Measurements from ENCODE around the gene FOSL2. TPM values are rescaled to one million over a fixed set of nuclear protein-coding genes. Genes with fewer than 3 reads are reported as not detected.
"Not testable (repeated sequence)": the region's sequence is repeated elsewhere in the genome, so short reads cannot be mapped to it uniquely, and the experiment has no call there.

Gene FOSL2
- total and polyA plus RNA-seq, 4 donors: 4.5 to 14.2 (median 10.7) TPM

DNA sequence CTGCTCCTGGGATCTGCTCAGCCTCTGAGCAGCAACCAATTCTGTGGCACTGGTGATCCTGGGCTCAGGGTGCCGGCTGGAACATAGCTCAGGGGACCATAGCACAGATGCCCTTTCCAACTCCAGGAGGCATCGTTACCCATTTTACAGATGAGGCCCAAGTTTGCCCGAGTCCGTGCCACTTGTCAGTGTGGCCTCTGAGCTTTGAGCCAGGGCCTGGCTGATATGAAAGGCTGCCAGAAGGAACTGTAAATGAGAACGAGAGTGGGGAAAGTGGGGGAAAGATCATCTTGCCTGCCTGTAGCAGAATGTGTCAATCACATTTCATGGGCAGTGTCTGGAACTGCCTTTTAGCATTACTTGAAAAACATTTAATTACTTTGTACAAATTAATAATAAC is 23.3 kb upstream of the FOSL2 start:
- H3K4me1 ChIP-seq (ENCODE audit: control insufficient read depth, insufficient read depth, low read length): peaks cover 8% of the 10 kb centered on the region
- H3K27me3 ChIP-seq (ENCODE audit: control insufficient read depth, insufficient read depth, low read length): no peaks in the 10 kb centered on the region
- WGBS (ENCODE audit: insufficient coverage): 72% methylated on average over 5 of the region's 5 CpGs
- H3K27ac ChIP-seq (ENCODE audit: low read depth, low read length): no peak overlapping the region
- no peaks in the 10 kb centered on the region for H3K36me3 ChIP-seq (ENCODE audit: control insufficient read depth, insufficient read depth, low read length)
- H3K4me3 ChIP-seq (ENCODE audit: low read depth, low read length): no peak overlapping the region
- DNase-seq (ENCODE audit: low read depth in 4 of 6, low spot score in 6 of 6): no peak
- H3K9me3 ChIP-seq (ENCODE audit: control insufficient read depth, insufficient read depth, low read length): no peaks in the 10 kb centered on the region

DNA sequence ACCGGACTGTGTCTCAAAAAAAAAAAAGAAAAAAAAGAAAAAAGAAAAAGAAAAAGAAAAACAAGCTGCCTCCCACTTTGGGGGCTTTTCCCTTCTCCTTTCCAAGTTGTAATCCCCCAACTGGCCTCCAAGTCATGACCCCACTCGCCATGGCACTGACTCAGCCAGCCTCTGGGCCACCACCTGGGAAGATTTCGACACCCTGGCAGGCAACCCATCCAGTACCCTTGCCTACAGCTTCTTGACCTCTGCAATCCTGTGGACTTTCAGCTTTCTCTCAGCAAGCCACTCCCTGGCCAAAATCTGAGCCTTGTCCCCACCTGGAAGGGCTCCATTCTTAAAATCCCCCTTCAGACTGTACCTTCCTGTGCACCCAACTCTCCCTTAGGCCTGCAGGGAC is 22.3 kb upstream of the FOSL2 start:
- Histone ChIP-seq H3K27ac (ENCODE audit: low read depth, low read length) (no peak overlapping the region), H3K9me3 (ENCODE audit: control insufficient read depth, insufficient read depth, low read length) (no peaks in the 10 kb centered on the region), H3K27me3 (ENCODE audit: control insufficient read depth, insufficient read depth, low read length) (no peaks in the 10 kb centered on the region), H3K4me3 (ENCODE audit: low read depth, low read length) (no peak overlapping the region), H3K36me3 (ENCODE audit: control insufficient read depth, insufficient read depth, low read length) (no peaks in the 10 kb centered on the region), H3K4me1 (ENCODE audit: control insufficient read depth, insufficient read depth, low read length) (peaks cover 3% of the 10 kb centered on the region)
- DNase-seq (ENCODE audit: low read depth in 4 of 6, low spot score in 6 of 6): no peak
- WGBS (ENCODE audit: insufficient coverage): 92% methylated on average over 2 of the region's 3 CpGs

DNA sequence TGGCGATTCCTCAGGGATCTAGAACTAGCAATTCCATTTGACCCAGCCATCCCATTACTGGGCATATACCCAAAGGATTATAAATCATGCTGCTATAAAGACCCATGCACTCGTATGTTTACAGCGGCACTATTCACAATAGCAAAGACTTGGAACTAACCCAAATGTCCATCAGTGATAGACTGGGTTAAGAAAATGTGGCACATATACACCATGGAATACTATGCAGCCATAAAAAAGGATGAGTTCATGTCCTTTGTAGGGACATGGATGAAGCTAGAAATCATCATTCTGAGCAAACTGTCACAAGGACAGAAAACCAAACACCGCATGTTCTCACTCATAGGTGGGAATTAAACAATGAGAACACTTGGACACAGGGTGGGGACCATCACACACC is 20.9 kb upstream of the FOSL2 start:
- H3K9me3 ChIP-seq (ENCODE audit: control insufficient read depth, insufficient read depth, low read length); H3K27ac ChIP-seq (ENCODE audit: low read depth, low read length); H3K27me3 ChIP-seq (ENCODE audit: control insufficient read depth, insufficient read depth, low read length); H3K4me3 ChIP-seq (ENCODE audit: low read depth, low read length); H3K4me1 ChIP-seq (ENCODE audit: control insufficient read depth, insufficient read depth, low read length); H3K36me3 ChIP-seq (ENCODE audit: control insufficient read depth, insufficient read depth, low read length); DNase-seq (ENCODE audit: low read depth in 4 of 6, low spot score in 6 of 6): not testable (repeated sequence)
- WGBS (ENCODE audit: insufficient coverage): no CpG with 5 or more reads among the region's 4 CpGs

DNA sequence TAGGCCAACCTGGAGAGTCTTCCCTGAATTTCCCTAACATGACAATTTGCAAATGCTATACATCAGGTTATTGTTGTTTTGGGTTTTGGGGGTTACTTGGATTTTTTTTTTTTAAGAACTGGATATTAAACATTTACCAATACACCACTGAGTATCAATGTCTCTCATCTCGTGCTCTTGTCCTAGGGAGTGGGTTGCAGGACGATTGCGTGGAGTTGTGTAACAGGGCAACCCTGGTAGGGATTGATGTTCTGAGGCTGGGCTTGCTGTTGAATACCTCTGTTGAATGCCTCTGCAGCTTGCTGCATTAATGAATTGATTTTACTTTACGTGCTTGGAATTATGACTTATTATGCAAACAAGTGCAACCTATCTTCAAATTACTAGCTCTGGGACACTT is 18.8 kb upstream of the FOSL2 start:
- Histone ChIP-seq H3K27ac (ENCODE audit: low read depth, low read length) (no peak overlapping the region), H3K27me3 (ENCODE audit: control insufficient read depth, insufficient read depth, low read length) (no peaks in the 10 kb centered on the region), H3K4me1 (ENCODE audit: control insufficient read depth, insufficient read depth, low read length) (no peaks in the 10 kb centered on the region), H3K4me3 (ENCODE audit: low read depth, low read length) (no peak overlapping the region), H3K9me3 (ENCODE audit: control insufficient read depth, insufficient read depth, low read length) (no peaks in the 10 kb centered on the region), H3K36me3 (ENCODE audit: control insufficient read depth, insufficient read depth, low read length) (no peaks in the 10 kb centered on the region)
- 86% methylated on average over 2 of the region's 4 CpGs for WGBS (ENCODE audit: insufficient coverage)
- DNase-seq (ENCODE audit: low read depth in 4 of 6, low spot score in 6 of 6): no peak

DNA sequence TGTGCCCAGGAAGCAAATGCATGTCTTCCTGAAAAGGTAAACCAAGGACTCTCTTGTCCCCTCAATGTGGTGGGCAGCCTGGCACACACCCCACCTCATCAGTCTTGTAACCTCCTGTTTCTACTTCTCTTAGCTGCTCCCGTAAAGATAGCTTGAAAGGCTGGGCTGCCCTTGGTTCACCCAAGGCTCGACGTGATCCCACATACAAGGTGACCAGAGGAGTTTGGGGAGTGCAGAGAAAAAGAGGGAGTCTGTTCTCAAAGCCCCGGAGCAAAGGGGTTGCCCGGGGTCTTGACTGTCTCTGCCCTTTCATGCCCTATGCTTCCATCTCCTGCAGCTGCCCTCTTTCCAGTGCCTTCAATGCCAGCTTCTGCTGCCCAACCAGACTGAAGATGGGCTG is 18.3 kb upstream of the FOSL2 start:
- 94% methylated on average over 2 of the region's 5 CpGs for WGBS (ENCODE audit: insufficient coverage)
- Histone ChIP-seq H3K27ac (ENCODE audit: low read depth, low read length) (no peak overlapping the region), H3K4me1 (ENCODE audit: control insufficient read depth, insufficient read depth, low read length) (no peaks in the 10 kb centered on the region), H3K36me3 (ENCODE audit: control insufficient read depth, insufficient read depth, low read length) (no peaks in the 10 kb centered on the region), H3K27me3 (ENCODE audit: control insufficient read depth, insufficient read depth, low read length) (no peaks in the 10 kb centered on the region), H3K4me3 (ENCODE audit: low read depth, low read length) (no peak overlapping the region), H3K9me3 (ENCODE audit: control insufficient read depth, insufficient read depth, low read length) (no peaks in the 10 kb centered on the region)
- no peak for DNase-seq (ENCODE audit: low read depth in 4 of 6, low spot score in 6 of 6)

DNA sequence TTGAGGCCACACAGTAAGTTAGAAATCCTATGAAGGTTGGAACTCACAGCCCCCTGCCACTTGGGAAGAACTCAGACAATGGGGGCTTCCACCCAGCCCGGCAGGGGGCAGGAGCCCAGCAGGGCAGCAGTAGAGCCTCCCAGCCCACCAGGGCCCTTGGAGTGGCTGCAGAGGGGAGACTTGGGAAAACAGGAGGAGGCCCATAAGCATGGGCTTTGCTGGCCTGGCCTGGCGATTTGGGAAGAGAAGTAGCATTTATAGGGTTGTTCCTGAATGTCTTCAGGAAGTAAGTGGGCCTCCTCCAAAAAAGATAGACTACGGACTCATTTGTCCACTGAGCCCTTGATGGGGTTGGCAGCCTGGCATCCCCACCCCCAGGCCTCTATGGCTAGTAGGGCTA is 17.4 kb upstream of the FOSL2 start:
- no peaks in the 10 kb centered on the region for H3K36me3 ChIP-seq (ENCODE audit: control insufficient read depth, insufficient read depth, low read length)
- no peaks in the 10 kb centered on the region for H3K27me3 ChIP-seq (ENCODE audit: control insufficient read depth, insufficient read depth, low read length)
- no peak overlapping the region for H3K4me3 ChIP-seq (ENCODE audit: low read depth, low read length)
- no peak overlapping the region for H3K27ac ChIP-seq (ENCODE audit: low read depth, low read length)
- 71% methylated on average over 2 of the region's 3 CpGs for WGBS (ENCODE audit: insufficient coverage)
- H3K9me3 ChIP-seq (ENCODE audit: control insufficient read depth, insufficient read depth, low read length): no peaks in the 10 kb centered on the region
- DNase-seq (ENCODE audit: low read depth in 4 of 6, low spot score in 6 of 6): no peak
- H3K4me1 ChIP-seq (ENCODE audit: control insufficient read depth, insufficient read depth, low read length): no peaks in the 10 kb centered on the region

DNA sequence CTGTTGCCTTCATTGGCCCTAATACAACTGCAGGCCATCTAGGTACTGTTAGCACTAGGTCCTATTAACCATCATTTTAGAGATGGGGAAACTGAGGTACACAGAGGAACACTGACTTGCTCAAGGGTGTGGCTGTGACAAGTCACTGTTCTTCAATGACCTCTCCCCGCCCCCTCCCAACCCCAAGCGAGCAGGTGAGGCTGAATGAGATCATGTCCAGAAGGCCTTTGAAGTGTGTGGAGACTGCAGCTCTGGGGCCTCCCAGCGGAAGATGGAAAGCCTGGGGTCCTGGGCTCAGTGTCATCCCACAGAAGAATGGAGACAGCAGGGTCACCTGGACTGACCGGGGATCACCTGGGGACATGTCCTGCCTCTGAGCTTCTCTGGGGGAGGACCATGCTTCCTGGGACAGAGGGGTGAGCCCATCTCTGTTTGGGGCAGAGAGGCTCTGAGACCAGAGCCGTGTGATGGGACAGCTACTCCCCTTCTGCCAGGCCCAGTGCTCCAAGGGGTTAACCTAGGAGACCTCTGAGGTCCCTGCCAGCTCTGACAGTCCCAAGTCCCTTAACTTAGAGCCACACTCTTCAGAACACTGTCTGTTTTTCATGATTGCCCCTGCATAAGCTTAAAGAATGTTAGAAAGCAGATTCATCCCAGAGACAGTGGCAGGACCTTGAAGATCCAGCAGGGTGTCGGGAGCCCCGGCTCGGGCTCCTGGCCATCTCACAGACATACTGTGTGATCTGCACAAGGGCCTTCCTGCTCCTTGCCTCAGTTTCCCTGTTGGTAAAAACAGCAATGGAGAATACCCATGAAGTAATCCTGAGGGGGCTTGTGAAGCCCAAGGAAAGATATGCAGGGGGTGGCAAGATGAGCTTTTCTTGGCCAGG is 16.7 kb upstream of the FOSL2 start:
- no peak overlapping the region for H3K27ac ChIP-seq (ENCODE audit: low read depth, low read length)
- no peaks in the 10 kb centered on the region for H3K36me3 ChIP-seq (ENCODE audit: control insufficient read depth, insufficient read depth, low read length)
- H3K9me3 ChIP-seq (ENCODE audit: control insufficient read depth, insufficient read depth, low read length): no peaks in the 10 kb centered on the region
- no peaks in the 10 kb centered on the region for H3K27me3 ChIP-seq (ENCODE audit: control insufficient read depth, insufficient read depth, low read length)
- H3K4me1 ChIP-seq (ENCODE audit: control insufficient read depth, insufficient read depth, low read length): no peaks in the 10 kb centered on the region
- no peak overlapping the region for H3K4me3 ChIP-seq (ENCODE audit: low read depth, low read length)
- WGBS (ENCODE audit: insufficient coverage): 86% methylated on average over 6 of the region's 8 CpGs
- no peak for DNase-seq (ENCODE audit: low read depth in 4 of 6, low spot score in 6 of 6)

DNA sequence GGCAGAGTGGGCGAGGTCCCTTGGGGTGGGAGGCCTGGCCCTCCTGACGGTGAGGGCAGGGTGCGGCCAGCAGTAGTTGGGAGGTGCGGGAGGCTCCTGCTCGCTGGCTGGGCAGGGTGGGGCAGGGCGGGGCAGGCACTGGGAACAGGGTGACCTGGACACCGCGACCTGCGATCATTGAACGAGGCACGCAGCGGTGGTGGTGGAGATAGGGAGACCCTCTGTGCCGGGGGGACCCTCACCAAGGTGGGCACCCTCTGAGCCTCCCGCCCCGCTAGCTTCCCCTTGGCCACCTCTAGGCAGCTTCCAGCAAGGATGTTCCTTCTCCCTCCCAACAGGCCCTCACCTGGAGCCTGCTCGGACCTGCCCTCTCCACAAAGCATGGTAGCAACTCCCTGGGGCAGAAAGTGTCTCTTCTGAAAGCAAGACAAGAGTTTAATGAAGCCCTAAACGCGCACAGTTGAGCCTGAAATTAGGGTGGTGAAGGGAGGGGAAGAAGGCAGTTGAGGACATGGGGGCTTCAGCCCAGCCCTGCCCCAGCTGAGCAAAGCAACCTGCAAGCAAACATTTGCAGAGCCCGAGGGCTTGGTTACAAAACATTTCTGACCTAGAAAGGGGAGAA is 15.4 kb upstream of the FOSL2 start:
- no peak overlapping the region for H3K27ac ChIP-seq (ENCODE audit: low read depth, low read length)
- H3K4me1 ChIP-seq (ENCODE audit: control insufficient read depth, insufficient read depth, low read length): no peaks in the 10 kb centered on the region
- WGBS (ENCODE audit: insufficient coverage): 93% methylated on average over 19 of the region's 19 CpGs
- H3K9me3 ChIP-seq (ENCODE audit: control insufficient read depth, insufficient read depth, low read length): no peaks in the 10 kb centered on the region
- no peak overlapping the region for H3K4me3 ChIP-seq (ENCODE audit: low read depth, low read length)
- H3K36me3 ChIP-seq (ENCODE audit: control insufficient read depth, insufficient read depth, low read length): no peaks in the 10 kb centered on the region
- H3K27me3 ChIP-seq (ENCODE audit: control insufficient read depth, insufficient read depth, low read length): no peaks in the 10 kb centered on the region
- DNase-seq (ENCODE audit: low read depth in 4 of 6, low spot score in 6 of 6): no peak

DNA sequence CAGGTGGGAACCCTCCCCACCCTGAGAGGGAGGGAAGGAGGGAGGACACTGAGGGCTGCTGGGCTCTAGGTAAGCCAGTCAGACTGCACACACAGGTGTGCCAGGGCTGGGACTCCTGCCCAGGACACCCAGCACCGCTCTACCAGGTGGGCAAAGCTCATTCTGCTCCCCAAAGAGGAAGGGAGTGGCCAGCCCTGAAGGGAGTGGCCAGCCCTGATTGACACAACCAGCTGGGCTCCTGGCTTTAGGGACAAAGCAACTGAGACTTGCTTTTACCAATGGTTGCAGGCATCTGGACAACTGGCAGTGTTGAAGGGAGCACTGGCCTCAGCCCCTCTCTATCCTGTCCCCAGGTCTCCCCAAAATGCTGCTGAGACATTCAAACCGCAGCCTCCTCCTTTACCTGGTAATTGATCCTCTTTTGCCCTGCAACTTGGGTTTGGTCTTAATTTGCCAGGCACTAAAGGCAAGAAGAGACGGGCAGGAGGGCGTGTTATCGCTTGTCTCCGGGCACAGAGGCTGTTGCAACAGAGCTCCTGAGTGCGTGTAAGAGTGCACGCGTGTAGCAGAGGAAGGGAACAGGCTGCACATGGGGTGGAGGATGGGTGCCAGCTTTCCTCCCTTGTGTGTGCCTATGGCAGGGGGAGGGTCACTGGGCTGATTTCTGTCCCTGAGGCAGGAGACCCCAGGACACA is 14.5 kb upstream of the FOSL2 start:
- Histone ChIP-seq H3K27me3 (ENCODE audit: control insufficient read depth, insufficient read depth, low read length) (no peaks in the 10 kb centered on the region), H3K9me3 (ENCODE audit: control insufficient read depth, insufficient read depth, low read length) (no peaks in the 10 kb centered on the region), H3K4me1 (ENCODE audit: control insufficient read depth, insufficient read depth, low read length) (no peaks in the 10 kb centered on the region), H3K4me3 (ENCODE audit: low read depth, low read length) (no peak overlapping the region), H3K36me3 (ENCODE audit: control insufficient read depth, insufficient read depth, low read length) (no peaks in the 10 kb centered on the region), H3K27ac (ENCODE audit: low read depth, low read length) (no peak overlapping the region)
- DNase-seq (ENCODE audit: low read depth in 4 of 6, low spot score in 6 of 6): no peak
- WGBS (ENCODE audit: insufficient coverage): 85% methylated on average over 9 of the region's 9 CpGs
